Measurements from ENCODE around the gene POPDC3.
"Not testable (repeated sequence)": the region's sequence is repeated elsewhere in the genome, so short reads cannot be mapped to it uniquely, and the experiment has no call there.

The POPDC3 gene

GRCh38 chr6:105179244-105180065 lies at the start of gene POPDC3:
TSS of gene POPDC3 (minus strand) at chr6:105180014. CDS start at chr6:105161909, 18,105 bp downstream.
- peak; percentile 44 for DNase-seq

DNA sequence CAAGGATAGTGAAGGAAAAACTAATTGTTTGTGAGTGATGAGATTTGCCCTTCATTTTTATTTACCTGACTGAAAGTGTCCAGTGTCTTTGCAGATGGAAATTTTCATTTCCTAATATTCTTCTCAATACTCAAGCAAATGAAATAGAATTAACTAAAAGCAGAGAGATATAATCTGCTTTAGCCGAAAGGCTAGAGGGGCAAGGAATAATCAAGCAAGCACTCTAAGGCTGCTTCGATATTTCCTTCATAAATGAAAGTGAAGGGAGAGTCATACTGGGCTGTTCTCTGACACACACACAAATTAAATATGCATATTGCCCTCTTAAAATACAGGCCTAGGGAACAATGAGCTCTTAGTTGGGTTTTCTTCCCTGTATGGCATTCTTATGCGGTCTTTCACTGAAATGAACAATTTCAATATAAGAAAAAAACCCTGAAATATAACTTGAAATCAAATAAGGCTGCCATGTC lies 47.5 kb upstream of the POPDC3 start:
- DNase-seq = no peak

- DNase-seq = no peak
Observed at GRCh38 chr6:105226598-105227294, 46.9 kb upstream of the POPDC3 start.

DNA sequence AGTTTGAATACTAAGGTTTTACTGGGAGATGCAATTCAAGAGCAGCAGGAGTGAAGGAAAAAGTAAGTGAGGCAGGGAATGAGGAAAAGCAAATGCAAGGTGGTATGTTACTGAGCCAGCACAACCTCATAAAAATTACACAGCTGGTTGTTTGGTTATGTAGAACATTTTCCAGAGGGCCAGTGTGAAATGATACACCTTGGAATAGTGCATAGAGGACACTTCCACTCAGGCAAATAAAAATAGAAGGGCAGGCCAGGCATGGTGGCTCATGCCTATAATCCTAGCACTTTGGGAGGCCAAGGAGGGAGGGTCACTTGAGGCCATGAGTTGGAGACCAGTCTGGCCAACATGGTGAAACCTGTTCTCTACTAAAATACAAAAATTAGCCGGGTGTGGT lies 43.4 kb upstream of the POPDC3 start:
- no peak for DNase-seq

DNA sequence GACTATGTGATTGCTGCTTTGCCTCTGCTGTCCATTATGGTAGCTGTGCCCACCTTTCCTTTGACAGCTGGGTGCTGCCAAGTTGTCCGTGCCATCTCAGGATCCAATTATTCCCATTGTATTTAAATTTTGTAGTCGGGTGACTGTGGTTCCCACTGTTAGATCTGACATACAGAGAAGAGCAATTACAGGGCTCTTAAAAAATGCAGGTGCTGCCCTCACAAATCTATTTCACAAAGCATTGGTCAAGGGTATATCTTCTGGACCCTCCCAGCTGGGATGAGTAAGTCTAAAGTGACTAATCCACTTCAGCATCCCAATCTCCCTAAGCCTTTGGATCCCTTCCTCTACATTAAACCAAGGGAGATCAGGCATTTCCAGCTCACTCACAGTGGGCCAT lies 41.4 kb upstream of the POPDC3 start:
- not testable (repeated sequence) for DNase-seq

DNA sequence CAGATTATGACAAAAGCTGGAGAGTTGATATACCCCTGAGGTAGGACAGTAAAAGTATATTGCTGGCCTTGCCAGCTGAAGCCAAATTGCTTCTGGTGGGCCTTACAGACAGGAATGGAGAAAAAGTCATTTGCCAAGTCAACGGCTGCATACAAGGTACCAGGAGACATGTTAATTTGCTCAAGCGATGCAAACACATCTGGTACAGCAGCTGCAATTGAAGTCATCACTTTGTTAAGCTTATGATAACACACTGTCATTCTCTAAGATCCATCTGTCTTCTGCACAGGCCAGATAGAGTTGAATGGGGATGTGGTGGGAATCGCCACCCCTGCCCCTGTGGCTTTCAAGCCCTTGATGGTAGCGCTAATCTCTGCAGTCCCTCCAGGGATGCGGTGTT lies 40.4 kb upstream of the POPDC3 start:
- peak; percentile 87 for DNase-seq

DNA sequence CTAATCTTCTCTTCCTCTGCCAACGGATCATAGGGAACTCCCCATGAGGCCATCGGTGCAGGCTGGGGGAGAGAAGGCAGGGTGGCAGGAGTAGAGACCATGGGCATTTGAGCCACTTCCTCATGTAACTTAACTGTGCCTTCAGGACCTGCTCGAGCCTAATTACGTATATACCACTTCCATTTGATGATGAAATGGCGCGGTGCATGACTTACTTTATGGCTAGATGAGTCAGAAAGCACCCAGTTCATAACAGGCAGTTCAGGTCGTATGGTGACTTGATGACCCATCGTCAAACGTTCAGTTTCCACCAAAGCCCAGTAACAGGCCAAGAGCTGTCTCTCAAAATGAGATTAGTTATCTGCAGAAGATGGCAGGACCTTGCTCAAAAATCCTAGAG lies 39.4 kb upstream of the POPDC3 start:
- DNase-seq = not testable (repeated sequence)

DNA sequence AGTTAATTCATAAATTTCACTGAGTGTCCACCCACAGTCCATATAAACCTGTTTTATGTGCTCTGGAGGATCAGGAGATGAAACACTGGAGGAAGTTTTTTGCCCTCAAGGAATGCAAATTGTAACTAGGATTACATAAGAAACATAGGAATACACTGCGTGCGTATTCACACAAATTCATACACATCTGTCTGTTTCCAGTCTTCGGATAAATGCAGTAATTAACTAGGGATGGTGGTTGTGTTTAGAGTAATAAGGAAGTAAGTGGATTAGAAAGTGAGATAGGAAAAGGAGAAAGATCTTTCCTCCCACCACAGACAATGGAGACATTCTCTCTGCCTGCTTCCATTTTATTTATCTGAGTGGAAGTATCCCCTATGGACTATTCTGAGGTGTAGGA lies 35.7 kb upstream of the POPDC3 start:
- peak; percentile 29 for DNase-seq

DNA sequence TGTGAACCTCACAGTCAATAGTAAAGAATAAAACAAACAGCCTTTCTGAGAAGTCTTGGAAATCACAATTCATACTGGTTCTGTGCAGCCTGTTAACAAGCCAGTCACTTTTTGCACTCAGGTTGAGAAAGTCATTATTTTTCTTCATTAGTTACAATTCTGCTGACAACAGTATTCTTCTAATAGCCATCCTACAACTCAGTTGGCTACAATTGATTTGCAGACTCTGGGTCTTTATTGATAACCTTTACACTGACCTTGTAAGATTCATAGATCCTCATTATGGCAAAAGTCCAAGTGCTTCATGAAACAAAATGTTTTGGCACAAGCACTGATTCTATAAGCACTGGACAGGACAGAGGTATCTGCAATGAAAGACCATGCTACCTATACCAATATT lies 34.9 kb upstream of the POPDC3 start:
- DNase-seq = no peak

- DNase-seq = no peak
Observed at GRCh38 chr6:105213272-105213671, 33.5 kb upstream of the POPDC3 start.

GRCh38 chr6:105212587-105212986 lies 32.8 kb upstream of the POPDC3 start:
- no peak for DNase-seq

- DNase-seq = no peak
Observed at GRCh38 chr6:105211831-105212230, 32.0 kb upstream of the POPDC3 start.

DNA sequence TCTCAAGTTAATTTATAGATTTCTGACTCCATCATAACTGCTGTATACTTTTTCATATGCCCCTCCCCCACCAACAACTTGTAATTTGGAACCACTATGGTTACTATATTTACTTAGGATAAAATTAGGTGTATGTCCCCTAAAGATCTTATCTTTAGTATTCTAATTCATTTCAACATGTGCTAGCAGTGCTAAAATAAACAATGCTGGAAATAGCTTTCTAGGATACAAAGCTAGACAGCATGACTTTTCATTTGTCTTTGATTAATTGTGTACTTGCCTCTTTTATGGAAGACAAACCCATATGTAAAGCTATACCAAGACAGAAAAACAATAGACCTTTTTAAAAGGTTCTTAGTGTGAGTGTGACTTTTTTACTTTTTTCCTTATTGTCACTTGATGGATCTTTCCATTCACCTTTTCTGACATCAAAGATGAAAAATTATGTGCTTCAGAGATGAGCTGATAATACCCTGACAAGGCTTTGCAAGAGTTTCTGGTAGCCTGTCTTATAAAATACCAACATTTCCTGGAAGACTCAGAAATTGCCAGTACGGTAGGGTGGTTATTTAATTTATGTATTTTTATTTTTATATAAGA lies 31.2 kb upstream of the POPDC3 start:
- no peak for DNase-seq

GRCh38 chr6:105209950-105210706 lies 30.3 kb upstream of the POPDC3 start:
- DNase-seq = no peak

- DNase-seq = no peak
Observed at GRCh38 chr6:105207524-105208269, 27.9 kb upstream of the POPDC3 start.

- peak; percentile 35 for DNase-seq
Observed at GRCh38 chr6:105204768-105205167, 25.0 kb upstream of the POPDC3 start.

DNA sequence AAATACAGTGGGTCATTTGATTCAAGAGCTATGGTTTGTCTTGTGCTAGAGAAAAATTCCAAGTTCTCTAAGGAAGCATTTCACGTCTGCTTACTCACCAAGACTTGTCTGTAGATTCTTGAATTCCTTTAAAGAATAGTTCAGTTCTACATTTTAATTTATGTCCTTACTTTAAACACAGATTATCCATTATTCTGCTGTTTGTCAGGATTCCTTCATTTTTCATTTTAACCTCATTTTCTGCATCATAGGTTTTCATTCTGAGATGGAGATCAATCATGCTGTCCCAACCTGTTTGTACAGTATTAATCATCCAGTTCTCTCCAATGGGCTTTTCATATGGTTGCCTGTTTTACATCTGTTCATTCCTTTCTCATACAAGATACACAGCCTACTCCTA lies 24.5 kb upstream of the POPDC3 start:
- peak; percentile 35 for DNase-seq

GRCh38 chr6:105202486-105202885 lies 22.7 kb upstream of the POPDC3 start:
- DNase-seq = no peak

DNA sequence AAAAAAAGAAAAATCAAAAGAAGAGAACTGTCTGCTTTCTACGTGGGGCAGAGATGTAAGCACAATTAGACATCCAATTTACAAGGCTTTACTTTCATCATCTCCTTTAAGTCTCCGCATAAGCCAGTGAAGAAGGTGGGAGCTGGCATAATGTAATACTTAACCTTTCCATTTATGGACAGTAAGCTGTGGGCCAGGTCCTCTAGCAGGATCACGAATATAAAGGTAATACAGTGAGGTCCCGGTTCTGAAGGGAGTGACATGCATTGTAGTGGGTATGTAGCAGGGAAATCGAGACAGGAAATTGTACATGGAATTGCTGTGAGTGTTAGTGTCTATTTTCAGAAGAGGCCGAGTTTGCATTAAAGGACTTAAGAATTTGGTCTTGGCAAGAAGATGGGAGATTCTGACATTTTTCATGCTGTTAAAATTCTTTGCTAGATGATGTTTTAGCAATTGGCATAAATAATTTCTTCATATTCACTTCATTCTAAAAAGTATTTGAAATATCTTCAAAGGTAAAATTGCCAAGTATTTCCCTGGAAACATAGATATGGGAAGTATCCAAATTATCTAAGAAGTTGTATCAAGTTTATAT lies 20.4 kb upstream of the POPDC3 start:
- no peak for DNase-seq

DNA sequence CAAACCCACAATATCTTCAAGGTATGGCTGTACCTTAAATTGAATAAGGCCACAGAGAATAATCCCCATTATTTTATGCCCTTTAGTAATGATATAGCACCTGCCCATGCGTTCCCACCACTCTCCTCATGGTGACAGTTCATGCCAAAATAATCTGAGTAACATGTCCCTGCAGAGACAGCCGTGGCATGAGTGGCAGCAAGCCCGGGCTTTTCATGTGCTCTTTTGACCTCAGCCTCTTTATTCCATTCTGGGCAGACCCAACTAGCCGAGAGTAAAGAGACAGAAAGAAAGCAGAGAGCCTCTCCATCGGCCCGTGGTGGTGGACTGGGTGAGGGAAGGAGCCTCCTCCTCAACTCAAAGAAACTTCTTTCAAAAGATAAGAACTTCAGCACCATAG lies 19.9 kb upstream of the POPDC3 start:
- DNase-seq = no peak

DNA sequence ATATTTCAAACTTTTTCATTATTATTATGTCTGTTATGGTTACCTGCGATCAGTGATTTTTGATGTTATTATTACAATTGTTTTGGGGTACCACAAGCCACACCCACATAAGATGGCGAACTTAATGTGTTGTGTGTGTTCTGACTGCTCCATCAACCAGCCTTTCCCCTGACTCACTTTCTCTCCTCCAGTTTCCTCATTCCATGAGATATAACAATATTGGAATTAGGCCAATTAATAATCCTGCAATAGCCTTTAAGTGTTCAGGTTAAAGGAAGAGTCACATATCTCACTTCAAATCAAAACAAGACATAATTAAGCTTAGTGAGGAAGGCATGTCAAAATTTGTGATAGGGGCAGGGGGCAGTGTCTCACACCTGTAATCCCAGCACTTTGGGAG lies 16.3 kb upstream of the POPDC3 start:
- DNase-seq = no peak

DNA sequence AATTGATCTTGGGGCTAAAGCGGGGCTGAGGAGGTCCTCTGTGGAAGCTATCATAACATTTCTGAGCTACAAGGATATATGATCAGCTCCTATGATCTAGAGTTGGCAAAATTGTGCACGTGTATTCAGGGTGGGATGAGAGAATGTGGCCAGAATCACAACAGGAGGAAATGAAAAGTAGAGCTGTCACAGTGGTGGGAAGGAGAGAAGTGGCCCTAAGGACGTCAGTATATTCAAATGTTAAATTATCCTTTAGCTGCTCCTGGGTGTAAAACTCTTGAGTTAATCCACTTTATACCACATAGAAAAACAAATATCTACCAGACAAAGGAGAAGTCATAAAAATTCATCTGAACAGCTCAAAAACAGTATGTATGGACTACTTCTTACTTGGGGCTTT lies 14.8 kb upstream of the POPDC3 start:
- no peak for DNase-seq
